Measurements from ENCODE around the gene SEL1L2.

SEL1L2 gene

GRCh38 chr20:13821876-13822275, 168.5 kb downstream of the SEL1L2 start:
- no peak for DNase-seq

- peak in 1 of 56 donors; percentile 8 for DNase-seq
These were observed 170.3 kb downstream of the SEL1L2 start for GRCh38 chr20:13819885-13820645.

- no peak for DNase-seq
These were observed 173.1 kb downstream of the SEL1L2 start for GRCh38 chr20:13817342-13817741.

GRCh38 chr20:13816757-13817156, 173.7 kb downstream of the SEL1L2 start:
- DNase-seq, result no peak

- DNase-seq, result no peak
These were observed 175.7 kb downstream of the SEL1L2 start for GRCh38 chr20:13814672-13815071.

GRCh38 chr20:13813910-13814309, 176.5 kb downstream of the SEL1L2 start:
- no peak for DNase-seq

GRCh38 chr20:13810446-13810845, 180.0 kb downstream of the SEL1L2 start:
- no peak for DNase-seq

- no peak for DNase-seq
These were observed 180.6 kb downstream of the SEL1L2 start for GRCh38 chr20:13809855-13810254.

GRCh38 chr20:13809373-13809772, 181.0 kb downstream of the SEL1L2 start:
- no peak for DNase-seq

GRCh38 chr20:13800728-13801134, 189.7 kb downstream of the SEL1L2 start:
- DNase-seq, result peak in 36 of 56 donors; percentile 5 to 73 (median 25)

GRCh38 chr20:13799974-13800373, 190.4 kb downstream of the SEL1L2 start:
- DNase-seq, result no peak
